Fibroblast of lung (primary cell): Measurements from ENCODE around the gene NFE2L1. TPM values are rescaled to one million over a fixed set of nuclear protein-coding genes. Genes with fewer than 3 reads are reported as not detected.

Experiments used
- DNase-seq, 2 donors: peaks; one replicate each; pipeline versions ENCODE4 v3.0.0 to v3.0.0-alpha.2; 2010; ENCODE audit warnings: low read depth in 2 of 2
- H2AFZ ChIP-seq: 2 replicates; pipeline ENCODE4 v1.5.1; 2012; ENCODE audit warnings: low read length, control low read depth, inconsistent platforms
- H3K27ac ChIP-seq: 2 replicates; pipeline ENCODE4 v1.5.1; 2011; ENCODE audit warnings: low read length, control low read depth; ENCODE audit not compliant: insufficient read depth
- H3K27me3 ChIP-seq: 2 replicates; pipeline ENCODE4 v1.5.1; 2011; ENCODE audit warnings: mild to moderate bottlenecking, low read length; ENCODE audit not compliant: control insufficient read depth, insufficient read depth
- H3K36me3 ChIP-seq: 2 replicates; pipeline ENCODE4 v1.5.1; 2011; ENCODE audit warnings: low read length; ENCODE audit not compliant: control insufficient read depth, insufficient read depth
- H3K4me1 ChIP-seq: 2 replicates; pipeline ENCODE4 v1.5.1; 2011; ENCODE audit warnings: low read length; ENCODE audit not compliant: control insufficient read depth, insufficient read depth; ENCODE audit errors: extremely low read depth
- H3K4me2 ChIP-seq: 2 replicates; pipeline ENCODE4 v1.5.1; 2011; ENCODE audit warnings: low read length, control low read depth; ENCODE audit not compliant: insufficient read depth; ENCODE audit errors: extremely low read depth
- H3K4me3 ChIP-seq, 4 experiments: fragments of 200-600 bp in 1 of 4; sonication (generic) in 1 of 4; replicated peaks in 1 of 4; 2 replicates each; pipeline ENCODE4 v1.5.1; 2011 to 2016; ENCODE audit warnings: low read length in 4 of 4, low read depth in 3 of 4, mild to moderate bottlenecking in 3 of 4, control low read depth in 2 of 4, inconsistent platforms in 1 of 4, mixed read lengths in 1 of 4; ENCODE audit not compliant: insufficient read depth in 1 of 4; ENCODE audit errors: control extremely low read depth in 1 of 4
- H3K79me2 ChIP-seq: 2 replicates; pipeline ENCODE4 v1.5.1; 2012; ENCODE audit warnings: mild to moderate bottlenecking, low read length, inconsistent platforms; ENCODE audit not compliant: control insufficient read depth, insufficient read depth
- H3K9ac ChIP-seq: 2 replicates; pipeline ENCODE4 v1.5.1; 2011; ENCODE audit warnings: mild to moderate bottlenecking, low read length, control low read depth; ENCODE audit not compliant: insufficient read depth
- H3K9me3 ChIP-seq: 2 replicates; pipeline ENCODE4 v1.5.1; 2012; ENCODE audit warnings: low read depth, low read length; ENCODE audit not compliant: control insufficient read depth, insufficient read depth
- H4K20me1 ChIP-seq: 2 replicates; pipeline ENCODE4 v1.5.1; 2011; ENCODE audit warnings: low read length; ENCODE audit not compliant: control insufficient read depth, insufficient read depth; ENCODE audit errors: extremely low read depth
- CTCF ChIP-seq, 2 donors: IDR thresholded peaks in 1 of 2; conservative IDR thresholded peaks in 1 of 2; 1 replicate in 1 of 2; 2 replicates in 1 of 2; pipeline ENCODE4 v1.5.1; 2011 to 2012; ENCODE audit warnings: low read length in 2 of 2, control low read depth in 1 of 2, inconsistent platforms in 1 of 2, low read depth in 1 of 2, mild to moderate bottlenecking in 1 of 2
- EZH2 ChIP-seq: IDR thresholded peaks from 2 replicates; pipeline ENCODE4 v1.5.1; 2012; ENCODE audit warnings: low read length, control low read depth, mild to moderate bottlenecking; ENCODE audit errors: missing control alignments
- polyA plus RNA-seq, 2 donors: library from polyadenylated mRNA; depleted of rRNA in 1 of 2; stranded (reverse) in 1 of 2; unstranded in 1 of 2; fragments of >200 nt; gene quantifications; 2 replicates each; pipeline ENCODE4 v1.2.1, GENCODE V29; 2011 to 2012; ENCODE audit warnings: missing spikeins in 1 of 2
- total RNA-seq: library from RNA; depleted of rRNA; stranded (reverse); fragments of >200 nt; gene quantifications from 2 replicates; pipeline ENCODE4 v1.2.1, GENCODE V29; 2014

The NFE2L1 gene
- total and polyA plus RNA-seq, 2 donors (not counting 1 experiment from before 2014, with no cell fraction given) = 162 to 200 TPM

GRCh38 chr17:48084932-48085331 lies 36.8 kb downstream of the NFE2L1 start:
- H3K4me1 ChIP-seq = no peaks in the 10 kb centered on the region
- no peaks in the 10 kb centered on the region for H3K27me3 ChIP-seq
- no peak overlapping the region for H3K4me2 ChIP-seq
- peaks cover 71% of the 10 kb centered on the region for H3K79me2 ChIP-seq
- no peaks in the 10 kb centered on the region for H3K36me3 ChIP-seq
- H3K4me3 ChIP-seq = no peak overlapping the region
- no peak overlapping the region for H2AFZ ChIP-seq
- H3K9ac ChIP-seq = no peak overlapping the region
- no peaks in the 10 kb centered on the region for H3K9me3 ChIP-seq
- H3K27ac ChIP-seq = no peak overlapping the region
- DNase-seq = no peak
- no peak for TF ChIP-seq CTCF (conservative IDR thresholded peaks at IDR 0.05 in 1 of 2, IDR thresholded peaks at IDR 0.05 in 1 of 2; ENCODE audit: low read depth in 1 of 2, low read length in 2 of 2)
- TF ChIP-seq EZH2 = no peak
- H4K20me1 ChIP-seq = peaks cover 2% of the 10 kb centered on the region

GRCh38 chr17:48093341-48094045 lies 45.3 kb downstream of the NFE2L1 start:
- H4K20me1 ChIP-seq = no peaks in the 10 kb centered on the region
- no peaks in the 10 kb centered on the region for H3K4me1 ChIP-seq

GRCh38 chr17:48095611-48096010 lies 47.5 kb downstream of the NFE2L1 start:
- Histone ChIP-seq H3K36me3 (no peaks in the 10 kb centered on the region), H3K9ac (no peak overlapping the region), H2AFZ (no peak overlapping the region), H3K4me3 (no peak overlapping the region), H3K9me3 (no peaks in the 10 kb centered on the region), H4K20me1 (no peaks in the 10 kb centered on the region), H3K27ac (no peak overlapping the region), H3K27me3 (no peaks in the 10 kb centered on the region), H3K4me2 (no peak overlapping the region), H3K4me1 (peaks cover 2% of the 10 kb centered on the region), H3K79me2 (peaks cover 94% of the 10 kb centered on the region)
- no peak for DNase-seq
- no peak for TF ChIP-seq EZH2
- TF ChIP-seq CTCF (conservative IDR thresholded peaks at IDR 0.05 in 1 of 2, IDR thresholded peaks at IDR 0.05 in 1 of 2; ENCODE audit: low read depth in 1 of 2, low read length in 2 of 2) = no peak

More at GRCh38 chr17:48093341-48094045, 45.3 kb downstream of the NFE2L1 start:
- no peak for DNase-seq
- Histone ChIP-seq H3K9ac (no peak overlapping the region), H3K36me3 (no peaks in the 10 kb centered on the region), H3K4me3 (no peak overlapping the region), H3K4me2 (no peak overlapping the region), H3K27ac (no peak overlapping the region), H3K9me3 (no peaks in the 10 kb centered on the region), H3K79me2 (peaks cover 90% of the 10 kb centered on the region), H3K27me3 (no peaks in the 10 kb centered on the region), H2AFZ (no peak overlapping the region)
- TF ChIP-seq EZH2 (no peak), CTCF (conservative IDR thresholded peaks at IDR 0.05 in 1 of 2, IDR thresholded peaks at IDR 0.05 in 1 of 2; ENCODE audit: low read depth in 1 of 2, low read length in 2 of 2) (no peak)
